Uterus (tissue), 2 donors: ENCODE measurements around the gene SPATA20.

Experiments used
- POLR2A ChIP-seq, 2 donors: fragments of 450-650 bp; IDR thresholded peaks; one replicate each; pipeline ENCODE4 v1.6.1; 2016; ENCODE audit warnings: antibody characterized with exemption in 2 of 2, mild to moderate bottlenecking in 1 of 2, moderate library complexity in 1 of 2
- TF ChIP-seq, protein P1 (sequence below), 4 experiments: fragments of 200-600 bp in 2 of 4; fragments of 450-650 bp in 2 of 4; sonication (generic) in 2 of 4; IDR thresholded peaks; one replicate each; pipeline ENCODE4 v1.5.1; 2016 to 2019; ENCODE audit warnings: antibody characterized with exemption in 4 of 4, mild to moderate bottlenecking in 2 of 4, moderate library complexity in 1 of 4

DNA sequence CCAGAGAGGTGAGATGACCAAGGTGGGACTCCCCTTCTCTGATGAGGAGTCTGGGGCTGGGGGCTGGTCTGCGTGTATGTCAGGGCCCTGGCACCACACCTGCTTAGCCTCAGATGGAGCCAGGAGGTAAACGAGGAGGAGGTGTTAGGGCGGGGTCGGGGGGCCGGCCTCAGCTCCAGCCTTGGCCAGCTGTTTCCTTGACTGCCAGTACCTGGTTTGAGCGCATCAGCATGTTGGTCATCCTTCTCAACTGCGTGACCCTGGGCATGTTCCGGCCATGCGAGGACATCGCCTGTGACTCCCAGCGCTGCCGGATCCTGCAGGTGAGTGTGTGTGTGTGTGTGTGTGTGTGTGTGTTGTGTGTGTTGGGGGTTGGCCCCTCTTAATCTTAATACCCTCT lies 21.7 kb downstream of the SPATA20 start:
- TF ChIP-seq, protein P1, sequence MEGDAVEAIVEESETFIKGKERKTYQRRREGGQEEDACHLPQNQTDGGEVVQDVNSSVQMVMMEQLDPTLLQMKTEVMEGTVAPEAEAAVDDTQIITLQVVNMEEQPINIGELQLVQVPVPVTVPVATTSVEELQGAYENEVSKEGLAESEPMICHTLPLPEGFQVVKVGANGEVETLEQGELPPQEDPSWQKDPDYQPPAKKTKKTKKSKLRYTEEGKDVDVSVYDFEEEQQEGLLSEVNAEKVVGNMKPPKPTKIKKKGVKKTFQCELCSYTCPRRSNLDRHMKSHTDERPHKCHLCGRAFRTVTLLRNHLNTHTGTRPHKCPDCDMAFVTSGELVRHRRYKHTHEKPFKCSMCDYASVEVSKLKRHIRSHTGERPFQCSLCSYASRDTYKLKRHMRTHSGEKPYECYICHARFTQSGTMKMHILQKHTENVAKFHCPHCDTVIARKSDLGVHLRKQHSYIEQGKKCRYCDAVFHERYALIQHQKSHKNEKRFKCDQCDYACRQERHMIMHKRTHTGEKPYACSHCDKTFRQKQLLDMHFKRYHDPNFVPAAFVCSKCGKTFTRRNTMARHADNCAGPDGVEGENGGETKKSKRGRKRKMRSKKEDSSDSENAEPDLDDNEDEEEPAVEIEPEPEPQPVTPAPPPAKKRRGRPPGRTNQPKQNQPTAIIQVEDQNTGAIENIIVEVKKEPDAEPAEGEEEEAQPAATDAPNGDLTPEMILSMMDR (IDR thresholded peaks at IDR 0.05), result no peak
- no peak for TF ChIP-seq POLR2A (IDR thresholded peaks at IDR 0.05)
